Activated T-cell treated with anti-CD3 and anti-CD28 coated beads for 24 hours (primary cell): Measurements from ENCODE around the gene KCTD21.

Source experiments
- DNase-seq: peaks from one replicate; pipeline ENCODE4 v3.0.0-alpha.2; 2020; ENCODE audit warnings: low read depth

The KCTD21 gene

GRCh38 chr11:78139422-78140391, 48.7 kb downstream of the KCTD21 start, which contains the start of gene ALG8:
Gene ALG8 (minus strand): TSS chr11:78139626. CDS start chr11:78139588, 38 bp downstream.
- DNase-seq = peak; percentile 98

DNA sequence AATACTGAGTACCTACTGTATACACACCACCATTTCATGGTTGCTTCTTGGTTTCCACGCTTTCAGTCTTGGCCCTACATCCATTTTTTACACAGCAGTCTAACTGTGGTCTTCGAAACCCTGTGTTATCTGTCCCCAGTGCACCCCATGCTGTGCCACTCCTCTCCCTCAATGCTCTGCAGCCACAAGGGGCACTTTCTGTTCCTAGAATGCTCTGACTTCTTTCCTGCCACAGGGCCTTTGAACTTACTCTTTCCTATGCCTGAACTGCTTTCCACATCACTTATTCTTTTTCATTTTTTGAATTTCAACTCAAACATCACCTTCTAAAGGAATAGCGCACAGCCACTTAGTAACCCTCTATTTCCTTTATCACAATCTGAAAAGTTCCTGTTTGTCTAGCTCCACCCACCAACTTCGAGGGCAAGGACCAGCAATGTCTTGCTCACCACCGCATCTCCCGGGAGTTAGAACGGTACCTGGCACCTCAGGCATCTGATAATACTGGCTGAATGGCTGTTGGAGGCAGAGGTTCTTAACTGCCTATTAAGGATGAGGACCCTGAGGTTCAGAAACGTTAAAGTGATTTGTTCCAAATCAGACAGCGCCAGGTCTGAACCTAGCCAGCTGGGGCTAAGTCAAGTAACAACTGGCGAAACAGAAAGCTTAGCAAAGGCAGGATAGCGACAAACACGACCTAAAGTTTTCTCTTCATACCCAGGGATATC, 49.6 kb downstream of the KCTD21 start:
- DNase-seq = peak; percentile 23

GRCh38 chr11:78138291-78138690, 50.1 kb downstream of the KCTD21 start:
- no peak for DNase-seq

DNA sequence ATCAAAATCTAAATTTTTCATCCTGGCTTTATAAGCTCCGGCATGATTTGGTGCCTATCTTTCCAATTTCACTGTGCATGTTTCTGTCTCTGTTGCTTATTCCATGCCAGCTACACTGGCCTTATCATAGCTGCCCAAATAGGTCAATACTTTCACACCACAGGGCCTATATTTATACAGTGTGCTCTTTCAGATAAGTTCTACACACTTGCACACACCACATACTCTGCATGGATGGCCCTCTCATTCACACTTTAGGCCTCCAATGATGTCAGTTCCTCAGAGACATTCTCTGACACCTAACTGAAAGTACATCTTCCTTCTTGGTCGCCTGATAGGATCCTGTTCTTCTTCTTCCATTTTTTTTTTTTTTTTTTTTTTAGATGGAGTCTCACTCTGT, 56.0 kb downstream of the KCTD21 start:
- DNase-seq = no peak

GRCh38 chr11:78131956-78132355, 56.5 kb downstream of the KCTD21 start:
- no peak for DNase-seq

GRCh38 chr11:78127403-78127802, 61.0 kb downstream of the KCTD21 start:
- no peak for DNase-seq
